ENCODE data around the gene MINPP1.

MINPP1 gene

GRCh38 chr10:87523731-87524130, 19.0 kb downstream of the MINPP1 start:
- no peak for DNase-seq

- DNase-seq, result no peak
Observed at GRCh38 chr10:87524296-87524695, 19.6 kb downstream of the MINPP1 start.

GRCh38 chr10:87531908-87532622, 27.4 kb downstream of the MINPP1 start:
- no peak for DNase-seq

DNA sequence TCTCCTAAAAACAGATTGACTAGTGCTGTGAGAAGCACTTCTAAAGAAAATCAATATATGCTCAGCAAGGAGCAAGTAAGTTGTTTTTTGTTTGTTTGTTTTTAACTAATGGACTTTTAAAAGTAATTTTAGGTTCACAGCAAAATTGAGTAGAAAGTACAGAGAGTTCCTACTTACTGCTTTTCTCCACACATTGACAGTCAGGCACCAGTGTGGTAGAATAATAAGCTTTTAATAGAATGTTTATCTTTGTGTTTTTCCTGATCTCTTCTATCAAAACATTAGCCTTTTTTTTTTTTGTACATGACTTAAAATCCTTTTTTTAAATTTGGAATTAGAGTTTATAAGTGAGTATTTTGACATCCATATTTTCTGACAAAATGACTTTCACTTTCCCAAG, 28.0 kb downstream of the MINPP1 start:
- DNase-seq, result no peak

DNA sequence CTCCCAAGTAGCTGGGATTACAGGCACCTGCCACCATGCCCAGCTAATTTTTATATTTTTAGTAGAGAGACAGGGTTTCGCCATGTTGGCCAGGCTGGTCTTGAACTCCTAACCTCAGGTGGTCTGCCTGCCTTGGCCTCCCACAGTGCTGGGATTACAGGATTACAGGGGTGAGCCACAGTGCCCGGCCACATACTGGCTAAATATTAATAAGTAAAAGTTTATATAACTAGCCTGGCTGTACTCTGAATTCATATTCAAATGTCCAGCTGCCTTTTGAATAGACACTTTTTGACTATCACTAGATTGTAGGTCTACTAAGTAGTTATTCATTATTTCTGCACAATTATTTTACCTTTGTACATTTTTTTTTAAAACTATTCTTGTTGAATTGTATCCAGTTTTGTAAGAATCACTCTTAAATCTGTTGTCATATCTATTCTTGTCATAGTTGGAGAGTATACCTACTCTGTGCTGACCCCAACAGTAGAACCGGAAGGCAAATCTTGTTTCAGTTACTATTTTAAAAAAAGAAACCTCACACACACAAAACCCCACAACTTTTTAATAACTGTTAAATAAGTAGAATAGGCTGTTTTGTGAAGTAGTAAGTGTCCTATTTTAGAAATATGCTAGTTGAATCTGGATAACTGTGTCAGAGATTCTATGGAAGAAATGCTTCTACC, 29.6 kb downstream of the MINPP1 start:
- DNase-seq, result no peak

DNA sequence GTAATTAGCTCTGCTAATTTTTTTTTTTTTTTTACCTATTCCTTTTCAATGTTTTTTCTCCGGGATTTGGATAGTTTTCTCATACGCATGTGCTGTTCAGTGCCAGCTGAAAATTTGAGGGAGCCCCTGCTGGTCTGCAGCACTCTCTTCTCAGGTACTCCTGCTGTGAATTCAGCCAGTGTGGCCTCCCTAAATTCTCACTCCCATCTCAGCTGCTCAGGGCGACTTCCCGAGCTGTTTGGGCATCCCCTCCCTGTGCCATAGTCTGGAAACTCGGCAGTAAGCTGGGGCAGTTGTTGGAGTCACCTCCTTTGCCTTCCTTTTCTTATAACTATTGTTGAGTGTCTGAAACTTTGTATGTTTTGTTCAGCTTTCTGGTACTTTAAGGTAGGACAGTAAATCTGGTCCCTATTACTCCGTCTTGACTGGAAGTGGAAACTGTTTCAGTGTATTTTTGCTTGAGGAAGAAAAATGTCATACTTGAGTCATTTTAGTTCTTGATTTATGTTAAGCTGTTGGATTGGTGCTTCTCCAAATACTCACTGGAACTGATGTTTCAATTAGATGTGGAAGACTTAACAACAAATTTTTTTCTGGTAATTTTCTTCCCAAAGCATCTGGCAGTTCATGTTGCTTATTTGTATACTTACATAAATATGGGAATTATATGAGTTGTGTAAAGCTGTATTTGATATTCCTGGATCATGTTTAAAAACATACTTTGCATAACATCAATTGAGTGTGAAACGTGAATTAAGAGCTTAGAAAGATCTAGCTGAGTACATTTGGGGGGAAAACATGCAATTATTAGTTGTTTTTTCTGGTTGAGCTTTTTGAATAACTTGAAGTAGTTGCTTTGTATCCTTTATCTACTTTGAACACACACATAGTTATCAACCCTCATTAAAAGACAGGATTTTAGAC, 33.7 kb downstream of the MINPP1 start:
- DNase-seq, result no peak

DNA sequence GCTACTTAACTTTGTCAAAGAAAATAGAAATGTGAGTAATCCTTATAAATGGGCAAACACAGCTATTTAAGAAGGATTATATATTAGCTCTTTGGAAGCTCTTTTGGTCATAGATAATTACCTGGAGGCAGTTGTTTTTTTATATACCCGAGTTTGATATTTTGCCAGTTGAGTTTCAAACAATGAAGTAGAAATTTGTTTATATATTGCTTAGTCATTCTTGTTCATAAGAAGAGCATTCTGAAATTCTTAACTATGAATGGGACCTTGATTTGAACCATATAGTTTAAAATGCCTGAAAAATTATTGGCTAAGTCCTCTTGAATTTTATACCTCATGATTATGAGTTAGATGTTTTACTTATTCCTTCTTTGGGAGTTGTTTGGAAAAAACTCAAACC, 36.4 kb downstream of the MINPP1 start:
- DNase-seq, result no peak

DNA sequence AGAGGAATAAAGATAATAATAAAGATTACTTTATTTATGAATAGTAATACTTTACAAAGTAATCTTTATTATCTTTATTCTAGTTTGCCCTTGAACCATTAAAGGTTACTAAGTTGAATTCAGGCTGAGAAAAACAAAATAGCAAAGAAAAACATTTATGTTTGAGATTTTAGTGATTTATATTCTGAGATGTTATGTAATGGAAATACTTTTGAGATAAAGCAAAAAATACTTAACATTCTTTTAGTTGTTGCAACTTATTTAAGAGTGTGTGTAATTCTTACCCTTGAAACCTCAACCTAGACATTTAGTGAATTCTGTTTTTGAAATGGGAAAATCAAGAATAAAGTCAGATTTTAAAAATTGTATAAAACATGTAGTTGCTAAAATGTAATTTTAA, 40.0 kb downstream of the MINPP1 start:
- no peak for DNase-seq

DNA sequence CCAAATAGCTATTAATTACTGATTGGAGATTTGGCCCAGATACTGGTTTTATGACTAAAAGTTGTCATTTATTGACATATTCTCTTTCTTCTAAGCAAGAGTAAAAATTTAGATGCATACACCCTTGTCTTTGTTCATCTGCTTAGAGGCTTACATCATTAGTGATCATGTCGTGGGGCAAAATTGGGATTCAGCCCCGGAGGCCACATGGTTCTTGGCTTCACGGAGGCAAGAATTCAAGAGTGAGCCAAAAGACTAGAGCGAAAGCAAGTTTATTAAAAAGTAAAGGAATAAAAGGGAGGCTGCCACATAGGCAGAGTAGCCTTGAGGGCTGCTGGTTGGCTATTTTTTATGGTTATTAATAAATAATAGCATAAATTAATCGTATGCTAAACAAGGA, 41.1 kb downstream of the MINPP1 start:
- no peak for DNase-seq

DNA sequence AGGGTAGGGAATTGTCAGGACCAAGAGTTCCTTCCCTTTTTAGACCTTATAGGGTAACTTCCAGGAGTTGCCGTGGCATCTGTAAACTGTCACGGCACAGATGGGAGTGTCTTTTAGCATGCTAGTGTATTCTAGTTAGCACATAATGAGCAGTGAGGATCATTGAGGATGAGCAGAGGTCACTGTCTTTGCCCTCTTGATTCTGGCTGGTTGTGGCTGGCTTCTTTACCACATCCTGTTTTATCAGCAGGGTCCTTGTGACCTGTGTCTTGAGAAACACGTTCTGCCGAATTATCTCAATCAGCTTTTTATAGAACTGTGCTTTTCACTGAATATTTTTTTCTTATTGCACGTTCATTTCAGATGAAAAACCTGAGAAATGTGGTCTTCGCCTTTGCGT, 41.5 kb downstream of the MINPP1 start:
- no peak for DNase-seq

DNA sequence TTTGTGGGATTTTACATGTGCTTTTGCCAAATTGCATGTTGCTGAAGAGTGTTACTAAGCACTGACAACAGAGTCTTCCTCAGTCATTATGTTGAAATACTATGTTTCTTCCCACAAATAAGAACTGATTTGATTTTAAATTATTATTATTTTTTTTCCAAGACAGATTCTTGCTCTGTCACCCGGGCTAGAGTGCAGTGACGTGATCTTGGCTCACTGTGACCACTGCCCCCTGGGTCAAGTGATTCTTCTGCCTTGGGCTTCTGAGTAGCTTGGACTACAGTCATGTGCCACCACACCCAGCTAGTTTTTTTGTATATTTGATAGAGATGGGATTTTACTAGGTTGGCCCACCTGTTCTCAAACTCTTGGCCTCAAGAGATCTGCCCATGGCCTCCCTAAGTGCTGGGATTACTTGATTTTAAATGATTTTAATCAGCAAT, 42.3 kb downstream of the MINPP1 start:
- no peak for DNase-seq

DNA sequence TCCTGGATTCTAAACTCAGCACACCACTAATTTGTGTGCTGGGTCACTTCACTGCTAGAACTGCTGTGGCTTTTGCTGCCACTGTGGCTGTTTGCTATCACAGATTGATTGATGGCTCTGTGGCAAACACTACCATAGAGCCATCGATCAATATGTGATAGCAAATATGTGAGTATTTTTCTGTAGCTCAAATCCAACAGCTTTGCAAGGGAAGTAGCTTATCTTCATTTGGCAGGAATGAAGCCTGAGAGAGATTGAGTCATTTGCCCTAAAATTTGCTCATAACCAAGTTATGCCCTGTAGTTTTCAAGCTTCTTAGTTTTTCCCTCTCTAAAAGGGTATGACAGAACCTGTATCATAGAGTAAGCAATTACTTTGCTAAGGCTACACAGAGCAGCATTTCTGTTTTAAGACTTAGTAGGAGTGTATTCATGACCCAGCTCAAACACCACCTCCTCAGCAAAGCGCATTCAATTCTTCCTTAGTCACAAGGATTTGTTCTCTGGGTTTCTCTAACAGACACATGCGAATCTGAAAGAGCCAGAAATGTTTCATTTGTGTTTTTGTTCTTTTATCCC, 43.1 kb downstream of the MINPP1 start:
- no peak for DNase-seq

DNA sequence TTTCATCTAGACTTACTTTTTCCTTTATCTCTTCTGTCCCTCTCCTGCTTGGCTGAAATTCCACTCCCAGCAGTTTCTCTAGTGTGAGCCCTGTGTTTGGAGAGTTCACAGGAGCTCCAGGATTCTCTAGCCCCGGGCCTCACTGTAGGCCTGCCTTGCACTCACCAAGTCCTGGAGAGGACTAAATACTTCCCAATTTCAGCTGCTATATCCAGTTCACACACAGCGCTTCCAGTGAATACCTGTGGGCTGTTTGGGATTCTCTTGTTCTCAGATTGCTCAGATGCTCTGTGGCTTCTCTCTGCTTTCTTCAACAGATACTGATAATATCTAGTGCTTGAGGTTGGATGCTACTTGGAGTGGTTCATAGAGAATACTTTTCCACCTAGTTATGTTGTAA, 46.0 kb downstream of the MINPP1 start:
- DNase-seq, result no peak

DNA sequence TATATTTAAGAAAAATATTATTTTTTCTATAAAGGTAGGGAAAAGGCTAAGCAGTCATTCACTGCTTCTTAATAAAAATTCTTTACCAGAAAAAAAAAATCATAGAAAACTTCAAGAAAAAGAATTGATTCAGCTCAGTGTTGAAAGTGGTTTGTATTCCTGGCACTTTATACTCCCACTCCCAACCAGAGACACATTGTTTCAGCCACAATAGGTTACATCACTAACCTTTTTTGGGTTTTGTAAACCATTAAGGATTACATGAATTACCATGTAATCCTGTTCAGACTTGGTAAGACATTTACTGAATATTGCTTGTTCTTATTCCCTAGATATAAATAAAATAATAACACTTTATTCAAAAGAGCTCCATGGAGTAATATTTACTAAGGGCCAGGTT, 46.6 kb downstream of the MINPP1 start:
- DNase-seq, result no peak

DNA sequence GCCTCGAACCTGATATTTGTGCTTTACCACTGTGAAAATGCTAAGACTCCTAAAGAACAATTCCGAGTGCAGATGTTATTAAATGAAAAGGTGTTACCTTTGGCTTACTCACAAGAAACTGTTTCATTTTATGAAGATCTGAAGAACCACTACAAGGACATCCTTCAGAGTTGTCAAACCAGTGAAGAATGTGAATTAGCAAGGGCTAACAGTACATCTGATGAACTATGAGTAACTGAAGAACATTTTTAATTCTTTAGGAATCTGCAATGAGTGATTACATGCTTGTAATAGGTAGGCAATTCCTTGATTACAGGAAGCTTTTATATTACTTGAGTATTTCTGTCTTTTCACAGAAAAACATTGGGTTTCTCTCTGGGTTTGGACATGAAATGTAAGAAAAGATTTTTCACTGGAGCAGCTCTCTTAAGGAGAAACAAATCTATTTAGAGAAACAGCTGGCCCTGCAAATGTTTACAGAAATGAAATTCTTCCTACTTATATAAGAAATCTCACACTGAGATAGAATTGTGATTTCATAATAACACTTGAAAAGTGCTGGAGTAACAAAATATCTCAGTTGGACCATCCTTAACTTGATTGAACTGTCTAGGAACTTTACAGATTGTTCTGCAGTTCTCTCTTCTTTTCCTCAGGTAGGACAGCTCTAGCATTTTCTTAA, 47.7 kb downstream of the MINPP1 start:
- no peak for DNase-seq

GRCh38 chr10:87557409-87557808, 52.7 kb downstream of the MINPP1 start:
- no peak for DNase-seq

DNA sequence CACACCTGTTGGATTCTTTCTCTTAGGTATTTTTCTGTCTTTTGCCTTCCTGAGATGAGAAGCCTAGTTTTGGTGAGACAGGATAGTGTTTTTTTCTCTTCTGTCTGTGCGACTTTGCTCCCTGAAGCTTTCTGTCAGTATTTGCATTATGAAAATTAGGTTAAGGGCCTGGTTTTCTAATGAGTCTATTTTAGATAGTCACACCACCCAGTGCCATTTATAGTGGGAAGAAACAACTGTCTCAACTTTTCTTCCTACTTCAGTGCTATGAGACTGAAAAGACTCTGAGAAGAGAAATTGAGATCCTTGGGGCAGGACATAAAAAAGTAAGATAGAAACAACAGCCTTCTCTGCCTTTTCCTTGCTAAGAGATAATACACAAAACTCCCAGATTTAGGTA, 53.6 kb downstream of the MINPP1 start:
- no peak for DNase-seq

GRCh38 chr10:87559392-87559791, 54.7 kb downstream of the MINPP1 start:
- DNase-seq, result no peak

GRCh38 chr10:87560495-87561129, 55.9 kb downstream of the MINPP1 start:
- DNase-seq, result no peak

DNA sequence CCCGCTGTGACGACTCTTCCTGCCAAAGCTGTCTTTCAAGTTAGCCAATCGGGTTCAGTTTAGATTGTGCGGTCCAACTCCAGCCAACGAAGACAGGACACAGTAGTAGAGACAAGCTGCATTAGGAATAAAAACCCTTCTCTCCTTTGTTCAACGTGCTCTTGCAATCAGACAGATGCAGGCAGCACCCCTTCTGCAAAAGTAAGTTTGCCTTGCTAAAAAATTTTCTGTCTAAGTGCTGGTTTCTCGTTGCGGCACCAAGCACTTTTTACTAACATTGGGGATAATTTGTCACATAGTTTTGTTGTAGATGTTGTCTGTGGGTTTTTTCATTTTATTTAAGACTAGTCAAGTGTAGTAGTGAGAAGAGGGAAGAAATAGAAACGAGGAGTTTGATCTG, 58.1 kb downstream of the MINPP1 start:
- DNase-seq, result no peak

DNA sequence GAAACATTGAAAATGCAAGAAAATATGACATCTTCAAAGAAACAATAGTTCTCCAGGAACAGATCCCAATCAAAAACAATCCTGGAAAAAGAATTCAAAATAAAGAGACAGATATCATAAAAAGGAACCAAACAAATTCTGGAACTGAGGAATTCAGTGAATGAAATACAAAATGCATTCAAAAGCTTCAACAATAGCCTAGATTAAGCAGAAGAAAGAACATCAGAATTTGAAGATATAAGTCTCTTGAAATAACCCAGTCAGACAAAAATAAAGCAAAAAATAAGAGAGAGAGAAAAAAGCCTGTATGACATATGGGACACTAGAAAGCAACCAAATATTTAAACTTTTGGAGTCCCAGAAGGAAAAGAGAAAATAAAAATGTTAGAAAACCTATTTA, 60.3 kb downstream of the MINPP1 start:
- DNase-seq, result no peak

- no peak for DNase-seq
Observed at GRCh38 chr10:87575851-87576250, 71.2 kb downstream of the MINPP1 start.
